IMR-90 (cell line): ENCODE measurements around the gene PDS5B. TPM values are rescaled to one million over a fixed set of nuclear protein-coding genes. Genes with fewer than 3 reads are reported as not detected.

ENCODE experiments used
- ATAC-seq: fragments of 200-7000 bp; cut with Tn5 transposase; 2 replicates; pipeline ENCODE4 v1.9.1; 2020; ENCODE audit warnings: low read depth, mild to moderate bottlenecking, moderate library complexity
- BruUV-seq: library from RNA; stranded (reverse); fragments of 400-500 nt; replicated peaks from 2 replicates; lab custom pipeline; 2021; lab: Mats Ljungman, UMichigan
- CTCF ChIA-PET: fragments of 300-600 bp; formaldehyde crosslinking; extraction: SDS; loops from one replicate; lab custom pipeline; 2021; ENCODE audit warnings: antibody characterized with exemption; lab: Yijun Ruan, JAX
- POLR2A ChIA-PET: fragments of 300-600 bp; sonication (Branson Sonifier 250); formaldehyde crosslinking; loops from one replicate; lab custom pipeline; 2022; ENCODE audit warnings: antibody characterized with exemption; ENCODE audit not compliant: unreplicated experiment; lab: Charles Lee
- DNase-seq: peaks from one replicate; pipeline ENCODE4 v3.0.0; 2013
- H2AFZ ChIP-seq: replicated peaks from 2 replicates; pipeline ENCODE3; 2013; ENCODE audit warnings: low read length, mild to moderate bottlenecking; ENCODE audit not compliant: poor library complexity
- H2AK5ac ChIP-seq: 2 replicates; pipeline ENCODE4 v1.6.1; 2013; ENCODE audit warnings: low read depth, low read length, inconsistent platforms
- H2AK9ac ChIP-seq: replicated peaks from 2 replicates; pipeline ENCODE3; 2013; ENCODE audit warnings: mild to moderate bottlenecking, low read depth, low read length, moderate library complexity; ENCODE audit not compliant: poor library complexity
- H2BK120ac ChIP-seq: 2 replicates; pipeline ENCODE4 v1.6.1; 2013; ENCODE audit warnings: low read depth, low read length, inconsistent platforms
- H2BK15ac ChIP-seq: 3 replicates; pipeline ENCODE4 v1.6.1; 2013; ENCODE audit warnings: low read depth, low read length, inconsistent platforms
- H2BK20ac ChIP-seq: 2 replicates; pipeline ENCODE4 v1.6.1; 2013; ENCODE audit warnings: low read depth, mild to moderate bottlenecking, inconsistent platforms, low read length, moderate library complexity
- H2BK5ac ChIP-seq: 2 replicates; pipeline ENCODE4 v1.6.1; 2013; ENCODE audit warnings: mild to moderate bottlenecking, low read depth, low read length, inconsistent platforms; ENCODE audit not compliant: poor library complexity, severe bottlenecking
- H3K14ac ChIP-seq: replicated peaks from 2 replicates; pipeline ENCODE4 v1.6.1; 2013; ENCODE audit warnings: low read depth, low read length, inconsistent platforms
- H3K18ac ChIP-seq: 2 replicates; pipeline ENCODE4 v1.6.1; 2013; ENCODE audit warnings: low read depth, low read length, control low read depth
- H3K23ac ChIP-seq: 2 replicates; pipeline ENCODE4 v1.6.1; 2013; ENCODE audit warnings: low read depth, low read length, inconsistent platforms
- H3K27ac ChIP-seq: 2 replicates; pipeline ENCODE4 v1.5.1; 2013; ENCODE audit warnings: mild to moderate bottlenecking, control low read depth, low read length; ENCODE audit not compliant: insufficient read depth
- H3K27me3 ChIP-seq: 2 replicates; pipeline ENCODE4 v1.6.1; 2013; ENCODE audit warnings: low read length; ENCODE audit not compliant: control insufficient read depth, insufficient read depth
- H3K36me3 ChIP-seq: 2 replicates; pipeline ENCODE4 v1.6.1; 2013; ENCODE audit warnings: low read length, mixed read lengths; ENCODE audit not compliant: control insufficient read depth, insufficient read depth
- H3K4ac ChIP-seq: 2 replicates; pipeline ENCODE4 v1.6.1; 2013; ENCODE audit warnings: low read depth, low read length, inconsistent platforms
- H3K4me1 ChIP-seq: 2 replicates; pipeline ENCODE4 v1.6.1; 2013; ENCODE audit warnings: low read length, mixed read lengths; ENCODE audit not compliant: control insufficient read depth, insufficient read depth
- H3K4me2 ChIP-seq: 2 replicates; pipeline ENCODE4 v1.6.1; 2013; ENCODE audit warnings: low read depth, mild to moderate bottlenecking, control low read depth, low read length, moderate library complexity
- H3K4me3 ChIP-seq: 2 replicates; pipeline ENCODE4 v1.5.1; 2013; ENCODE audit warnings: low read depth, mild to moderate bottlenecking, control low read depth, low read length, moderate library complexity; ENCODE audit not compliant: insufficient read depth
- H3K56ac ChIP-seq: 2 replicates; pipeline ENCODE4 v1.6.1; 2013; ENCODE audit warnings: low read length, inconsistent platforms; ENCODE audit not compliant: insufficient read depth; ENCODE audit errors: extremely low read depth
- H3K79me1 ChIP-seq, 2 experiments: 2 replicates each; pipeline ENCODE4 v1.6.1; 2013; ENCODE audit warnings: low read length in 2 of 2, inconsistent platforms in 1 of 2, low read depth in 1 of 2
- H3K9ac ChIP-seq: 2 replicates; pipeline ENCODE4 v1.6.1; 2013; ENCODE audit warnings: low read depth, low read length, control low read depth
- H3K9me1 ChIP-seq: 2 replicates; pipeline ENCODE4 v1.6.1; 2013; ENCODE audit warnings: low read length, inconsistent platforms; ENCODE audit not compliant: insufficient read depth
- H3K9me3 ChIP-seq: 2 replicates; pipeline ENCODE4 v1.6.1; 2013; ENCODE audit warnings: low read length; ENCODE audit not compliant: control insufficient read depth, insufficient read depth
- H4K20me1 ChIP-seq: 2 replicates; pipeline ENCODE4 v1.6.1; 2013; ENCODE audit warnings: low read length, inconsistent platforms; ENCODE audit not compliant: insufficient read depth
- H4K5ac ChIP-seq: 2 replicates; pipeline ENCODE4 v1.6.1; 2013; ENCODE audit warnings: mild to moderate bottlenecking, low read depth, low read length, control low read depth
- H4K8ac ChIP-seq, 2 experiments: 2 replicates each; pipeline ENCODE4 v1.6.1; 2013; ENCODE audit warnings: low read depth in 2 of 2, low read length in 2 of 2, control low read depth in 1 of 2, inconsistent platforms in 1 of 2
- H4K91ac ChIP-seq: 2 replicates; pipeline ENCODE4 v1.6.1; 2013; ENCODE audit warnings: low read depth, low read length, inconsistent platforms; ENCODE audit not compliant: insufficient read depth
- BHLHE40 ChIP-seq: fragments of 150-350 bp; IDR thresholded peaks from 2 replicates; pipeline ENCODE4 v1.6.1; 2016; ENCODE audit warnings: mild to moderate bottlenecking, low read depth, low read length
- CEBPB ChIP-seq: IDR thresholded peaks from 2 replicates; pipeline ENCODE4 v1.6.1; 2012; ENCODE audit warnings: low read depth, low read length, improper control_type of control experiment
- CHD1 ChIP-seq: IDR thresholded peaks from 2 replicates; pipeline ENCODE4 v1.6.1; 2012; ENCODE audit warnings: low read depth, low read length, improper control_type of control experiment
- FOS ChIP-seq: fragments of 150-350 bp; IDR thresholded peaks from 2 replicates; pipeline ENCODE4 v1.6.1; 2016; ENCODE audit warnings: low read depth, low read length
- MAFK ChIP-seq: IDR thresholded peaks from 2 replicates; pipeline ENCODE4 v1.6.1; 2012; ENCODE audit warnings: low read depth, low read length, improper control_type of control experiment
- MAZ ChIP-seq: IDR thresholded peaks from 2 replicates; pipeline ENCODE4 v1.6.1; 2012; ENCODE audit warnings: low read depth, mild to moderate bottlenecking, low read length, improper control_type of control experiment, moderate library complexity, borderline replicate concordance
- MXI1 ChIP-seq: IDR thresholded peaks from 2 replicates; pipeline ENCODE4 v1.6.1; 2012; ENCODE audit warnings: low read depth, mild to moderate bottlenecking, low read length, moderate library complexity, borderline replicate concordance
- NFE2L2 ChIP-seq: fragments of 150-350 bp; IDR thresholded peaks from 2 replicates; pipeline ENCODE4 v1.6.1; 2016; ENCODE audit warnings: low read depth, mild to moderate bottlenecking, low read length
- POLR2A ChIP-seq: IDR thresholded peaks from 2 replicates; pipeline ENCODE4 v1.6.1; 2012; ENCODE audit warnings: mild to moderate bottlenecking, low read depth, low read length
- RAD21 ChIP-seq: IDR thresholded peaks from 2 replicates; pipeline ENCODE4 v1.6.1; 2012; ENCODE audit warnings: low read length, improper control_type of control experiment
- RCOR1 ChIP-seq: IDR thresholded peaks from 2 replicates; pipeline ENCODE4 v1.6.1; 2012; ENCODE audit warnings: mild to moderate bottlenecking, low read length, improper control_type of control experiment; ENCODE audit not compliant: insufficient replicate concordance
- RFX5 ChIP-seq: IDR thresholded peaks from 2 replicates; pipeline ENCODE4 v1.8.0; 2012; ENCODE audit warnings: low read depth, mild to moderate bottlenecking, low read length, moderate library complexity
- SMC3 ChIP-seq: fragments of 150-350 bp; IDR thresholded peaks from 2 replicates; pipeline ENCODE4 v1.6.1; 2016; ENCODE audit warnings: low read depth, mild to moderate bottlenecking, antibody characterized with exemption, low read length, moderate library complexity
- WGBS, 2 experiments: methylation state at CpG; one replicate each; pipeline versions ENCODE4 v1.1.5 to v1.1.7; 2013; ENCODE audit warnings: missing lambda C conversion rate in 2 of 2; ENCODE audit not compliant: insufficient read length in 1 of 2; ENCODE audit errors: extremely low coverage in 2 of 2; 5-methylcytosine and 5-hydroxymethylcytosine counted together
- dilution Hi-C: fragments of 300-500 bp; cut with HindIII; formaldehyde crosslinking; loops from one replicate; pipeline ENCODE4 v1.14.3; 2018; ENCODE audit warnings: low sequenced_read_pairs; ENCODE audit not compliant: unreplicated experiment
- in situ Hi-C: fragments of 300-500 bp; cut with MboI; formaldehyde crosslinking; loops from 3 replicates; pipeline ENCODE4 v1.14.3; 2019; ENCODE audit warnings: low sequenced_read_pairs, inconsistent platforms, mixed read lengths
- intact Hi-C: fragments of 100-400 bp; cut with micrococcal nuclease; formaldehyde crosslinking; loops from 2 replicates; pipeline ENCODE4 v1.10.0; 2022
- polyA plus RNA-seq, 3 experiments: library from polyadenylated mRNA; depleted of rRNA; stranded (reverse); fragments of >200 nt; gene quantifications; 2 replicates each; pipeline ENCODE4 v1.2.3, GENCODE V29; 2012; ENCODE audit warnings: low replicate concordance in 1 of 3
- total RNA-seq: library from RNA; depleted of rRNA; stranded (reverse); fragments of >200 nt; gene quantifications from 2 replicates; pipeline ENCODE4 v1.2.3, GENCODE V29; 2012
- TF ChIP-seq, protein P1 (sequence below): fragments of 150-350 bp; IDR thresholded peaks from 2 replicates; pipeline ENCODE4 v1.6.1; 2017; ENCODE audit warnings: mild to moderate bottlenecking, antibody characterized with exemption, low read length, low read depth
- TF ChIP-seq, protein P2 (sequence below): fragments of 150-350 bp; IDR thresholded peaks from 2 replicates; pipeline ENCODE4 v1.6.1; 2016; ENCODE audit warnings: low read depth, mild to moderate bottlenecking, low read length, moderate library complexity, borderline replicate concordance
- TF ChIP-seq, protein P3 (sequence below): conservative IDR thresholded peaks from 2 replicates; pipeline ENCODE4 v1.5.1; 2012; ENCODE audit warnings: mild to moderate bottlenecking, low read depth, low read length, improper control_type of control experiment

The PDS5B gene
- total and polyA plus RNA-seq, 2 of the 4 experiments (the other 2 are of a cell fraction) = 6.2 to 20.1 TPM

DNA sequence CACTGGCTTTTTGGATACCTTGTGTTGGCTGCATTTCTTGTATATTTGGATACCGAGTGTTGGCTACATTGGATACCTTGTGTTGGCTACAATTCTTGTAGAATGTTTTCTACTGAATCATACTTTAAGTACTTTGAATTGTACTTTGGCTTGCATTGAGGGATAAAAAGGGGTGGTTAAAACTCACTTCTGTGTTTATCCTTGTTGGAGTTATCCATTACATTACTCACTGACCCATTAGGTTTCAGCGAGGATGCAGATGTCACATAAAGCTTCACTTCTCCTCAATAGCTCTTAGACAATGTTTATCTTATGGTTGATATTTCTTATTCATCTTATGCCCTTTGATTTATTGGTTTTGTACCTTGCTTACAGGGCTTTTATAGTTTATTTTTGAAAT, 43.1 kb downstream of the PDS5B start:
- H3K36me3 ChIP-seq = no peaks in the 10 kb centered on the region
- dilution Hi-C loops (no loop called here), intact Hi-C loops (no loop called here), in situ Hi-C loops (no loop called here)
- no peak overlapping the region for H2AK5ac ChIP-seq
- no peaks in the 10 kb centered on the region for H3K27me3 ChIP-seq
- H4K91ac ChIP-seq = no peak overlapping the region
- H3K9ac ChIP-seq = no peak overlapping the region
- no peaks in the 10 kb centered on the region for H3K9me3 ChIP-seq
- H2BK15ac ChIP-seq = no peak overlapping the region
- no peak overlapping the region for H2BK5ac ChIP-seq
- no peak overlapping the region for H3K18ac ChIP-seq
- ChIA-PET POLR2A (no interaction called here), CTCF (interaction anchor here (0.6 to 0.7 kb wide), 2 partner anchors 9 to 917 kb away, joined by 3 read pairs; no protein-coding TSS in a partner anchor)
- no peak overlapping the region for H3K14ac ChIP-seq
- H3K9me1 ChIP-seq = peaks cover 9% of the 10 kb centered on the region
- peaks cover 23% of the 10 kb centered on the region for H4K20me1 ChIP-seq
- H2AFZ ChIP-seq = no peak overlapping the region
- peaks cover 24 to 53% of the 10 kb centered on the region in 2 experiments for H3K79me1 ChIP-seq
- DNase-seq (peak; percentile 60), ATAC-seq (peak; percentile 38)
- WGBS, 2 experiments = no CpG with 5 or more reads among the region's 2 CpGs
- BruUV-seq = no TSS peak
- no peak overlapping the region for H2BK120ac ChIP-seq
- H2BK20ac ChIP-seq = no peak overlapping the region
- H3K27ac ChIP-seq = no peak overlapping the region
- H4K8ac ChIP-seq = no peak overlapping the region
- H4K5ac ChIP-seq = no peak overlapping the region
- H3K56ac ChIP-seq = no peak overlapping the region
- no peak overlapping the region for H3K4me2 ChIP-seq
- no peak overlapping the region for H2AK9ac ChIP-seq
- H3K4ac ChIP-seq = no peak overlapping the region
- no peak overlapping the region for H3K4me3 ChIP-seq
- no peak overlapping the region for H3K23ac ChIP-seq
- no peak for TF ChIP-seq RCOR1
- TF ChIP-seq, protein P1, sequence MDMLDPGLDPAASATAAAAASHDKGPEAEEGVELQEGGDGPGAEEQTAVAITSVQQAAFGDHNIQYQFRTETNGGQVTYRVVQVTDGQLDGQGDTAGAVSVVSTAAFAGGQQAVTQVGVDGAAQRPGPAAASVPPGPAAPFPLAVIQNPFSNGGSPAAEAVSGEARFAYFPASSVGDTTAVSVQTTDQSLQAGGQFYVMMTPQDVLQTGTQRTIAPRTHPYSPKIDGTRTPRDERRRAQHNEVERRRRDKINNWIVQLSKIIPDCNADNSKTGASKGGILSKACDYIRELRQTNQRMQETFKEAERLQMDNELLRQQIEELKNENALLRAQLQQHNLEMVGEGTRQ = no peak
- TF ChIP-seq MXI1 = no peak
- TF ChIP-seq BHLHE40 = no peak
- no peak for TF ChIP-seq MAZ
- TF ChIP-seq MAFK = no peak
- TF ChIP-seq, protein P2, sequence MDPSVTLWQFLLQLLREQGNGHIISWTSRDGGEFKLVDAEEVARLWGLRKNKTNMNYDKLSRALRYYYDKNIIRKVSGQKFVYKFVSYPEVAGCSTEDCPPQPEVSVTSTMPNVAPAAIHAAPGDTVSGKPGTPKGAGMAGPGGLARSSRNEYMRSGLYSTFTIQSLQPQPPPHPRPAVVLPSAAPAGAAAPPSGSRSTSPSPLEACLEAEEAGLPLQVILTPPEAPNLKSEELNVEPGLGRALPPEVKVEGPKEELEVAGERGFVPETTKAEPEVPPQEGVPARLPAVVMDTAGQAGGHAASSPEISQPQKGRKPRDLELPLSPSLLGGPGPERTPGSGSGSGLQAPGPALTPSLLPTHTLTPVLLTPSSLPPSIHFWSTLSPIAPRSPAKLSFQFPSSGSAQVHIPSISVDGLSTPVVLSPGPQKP = no peak
- TF ChIP-seq, protein P3, sequence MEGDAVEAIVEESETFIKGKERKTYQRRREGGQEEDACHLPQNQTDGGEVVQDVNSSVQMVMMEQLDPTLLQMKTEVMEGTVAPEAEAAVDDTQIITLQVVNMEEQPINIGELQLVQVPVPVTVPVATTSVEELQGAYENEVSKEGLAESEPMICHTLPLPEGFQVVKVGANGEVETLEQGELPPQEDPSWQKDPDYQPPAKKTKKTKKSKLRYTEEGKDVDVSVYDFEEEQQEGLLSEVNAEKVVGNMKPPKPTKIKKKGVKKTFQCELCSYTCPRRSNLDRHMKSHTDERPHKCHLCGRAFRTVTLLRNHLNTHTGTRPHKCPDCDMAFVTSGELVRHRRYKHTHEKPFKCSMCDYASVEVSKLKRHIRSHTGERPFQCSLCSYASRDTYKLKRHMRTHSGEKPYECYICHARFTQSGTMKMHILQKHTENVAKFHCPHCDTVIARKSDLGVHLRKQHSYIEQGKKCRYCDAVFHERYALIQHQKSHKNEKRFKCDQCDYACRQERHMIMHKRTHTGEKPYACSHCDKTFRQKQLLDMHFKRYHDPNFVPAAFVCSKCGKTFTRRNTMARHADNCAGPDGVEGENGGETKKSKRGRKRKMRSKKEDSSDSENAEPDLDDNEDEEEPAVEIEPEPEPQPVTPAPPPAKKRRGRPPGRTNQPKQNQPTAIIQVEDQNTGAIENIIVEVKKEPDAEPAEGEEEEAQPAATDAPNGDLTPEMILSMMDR = no peak
- TF ChIP-seq NFE2L2 = no peak
- no peak for TF ChIP-seq POLR2A
- no peak for TF ChIP-seq RAD21
- TF ChIP-seq SMC3 = no peak
- TF ChIP-seq FOS = no peak
- no peak for TF ChIP-seq CEBPB
- TF ChIP-seq CHD1 = no peak
- no peak for TF ChIP-seq RFX5
- H3K4me1 ChIP-seq = peaks cover 4% of the 10 kb centered on the region
